Vagina (tissue), 2 donors: ENCODE results near the gene STON2.

Source experiments
- POLR2A ChIP-seq, 2 donors: fragments of 450-650 bp; IDR thresholded peaks; one replicate each; pipeline ENCODE4 v1.6.1; 2017; ENCODE audit warnings: antibody characterized with exemption in 2 of 2, mild to moderate bottlenecking in 2 of 2, moderate library complexity in 2 of 2
- TF ChIP-seq, protein P1 (sequence below), 3 experiments: fragments of 450-650 bp in 2 of 3; fragments of 200-600 bp in 1 of 3; sonication (generic) in 1 of 3; IDR thresholded peaks; one replicate each; pipeline ENCODE4 v1.5.1; 2017 to 2019; ENCODE audit warnings: antibody characterized with exemption in 3 of 3, mild to moderate bottlenecking in 2 of 3, moderate library complexity in 2 of 3

DNA sequence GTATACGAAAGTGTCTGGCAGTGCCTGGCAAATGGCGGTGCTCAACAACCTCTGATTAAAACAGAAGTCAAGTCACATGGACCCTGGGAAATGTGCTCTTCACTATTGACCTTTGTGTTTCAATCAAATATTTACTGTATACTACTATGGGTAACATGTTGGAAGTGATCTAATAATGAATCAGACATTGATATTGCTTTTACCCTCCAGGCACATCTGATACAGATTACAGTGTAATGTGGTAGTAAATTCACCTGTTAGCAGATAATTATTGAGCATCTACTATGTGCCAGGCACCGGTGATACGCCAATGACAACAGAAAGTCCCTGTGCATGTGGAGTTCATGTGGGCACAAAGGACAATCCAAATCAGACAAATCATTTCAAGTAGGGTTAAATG is 63.1 kb downstream of the STON2 start:
- TF ChIP-seq, protein P1, sequence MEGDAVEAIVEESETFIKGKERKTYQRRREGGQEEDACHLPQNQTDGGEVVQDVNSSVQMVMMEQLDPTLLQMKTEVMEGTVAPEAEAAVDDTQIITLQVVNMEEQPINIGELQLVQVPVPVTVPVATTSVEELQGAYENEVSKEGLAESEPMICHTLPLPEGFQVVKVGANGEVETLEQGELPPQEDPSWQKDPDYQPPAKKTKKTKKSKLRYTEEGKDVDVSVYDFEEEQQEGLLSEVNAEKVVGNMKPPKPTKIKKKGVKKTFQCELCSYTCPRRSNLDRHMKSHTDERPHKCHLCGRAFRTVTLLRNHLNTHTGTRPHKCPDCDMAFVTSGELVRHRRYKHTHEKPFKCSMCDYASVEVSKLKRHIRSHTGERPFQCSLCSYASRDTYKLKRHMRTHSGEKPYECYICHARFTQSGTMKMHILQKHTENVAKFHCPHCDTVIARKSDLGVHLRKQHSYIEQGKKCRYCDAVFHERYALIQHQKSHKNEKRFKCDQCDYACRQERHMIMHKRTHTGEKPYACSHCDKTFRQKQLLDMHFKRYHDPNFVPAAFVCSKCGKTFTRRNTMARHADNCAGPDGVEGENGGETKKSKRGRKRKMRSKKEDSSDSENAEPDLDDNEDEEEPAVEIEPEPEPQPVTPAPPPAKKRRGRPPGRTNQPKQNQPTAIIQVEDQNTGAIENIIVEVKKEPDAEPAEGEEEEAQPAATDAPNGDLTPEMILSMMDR (IDR thresholded peaks at IDR 0.05): no peak
- no peak for TF ChIP-seq POLR2A (IDR thresholded peaks at IDR 0.05)
